Upper lobe of left lung (tissue), 6 donors: ENCODE data around the gene SLC9A9. TPM values are rescaled to one million over a fixed set of nuclear protein-coding genes. Genes with fewer than 3 reads are reported as not detected.

Source experiments
- ATAC-seq, 2 donors: fragments of 200-7000 bp; cut with Tn5 transposase; one replicate each; pipeline ENCODE4 v1.9.1; 2022; ENCODE audit warnings: mild to moderate bottlenecking in 2 of 2, moderate library complexity in 2 of 2; ENCODE audit not compliant: low FRiP score in 2 of 2
- DNase-seq, 2 donors: peaks; one replicate each; pipeline ENCODE4 v3.0.0-alpha.2; 2019 to 2020
- H3K27ac ChIP-seq, 4 donors: fragments of 200-600 bp; sonication (generic); one replicate each; pipeline ENCODE4 v1.5.1; 2016 to 2019
- H3K27me3 ChIP-seq, 4 donors: fragments of 200-600 bp; sonication (generic); one replicate each; pipeline ENCODE4 v1.5.1; 2017 to 2019
- H3K36me3 ChIP-seq, 4 donors: fragments of 200-600 bp; sonication (generic); one replicate each; pipeline ENCODE4 v1.5.1; 2016 to 2019
- H3K4me1 ChIP-seq, 4 donors: fragments of 200-600 bp; sonication (generic); one replicate each; pipeline ENCODE4 v1.5.1; 2018 to 2019
- H3K4me3 ChIP-seq, 4 donors: fragments of 200-600 bp; sonication (generic); one replicate each; pipeline ENCODE4 v1.5.1; 2017 to 2019; ENCODE audit warnings: mild to moderate bottlenecking in 2 of 4, moderate library complexity in 1 of 4
- H3K9me3 ChIP-seq, 4 donors: fragments of 200-600 bp; sonication (generic); one replicate each; pipeline ENCODE4 v1.5.1; 2018 to 2019
- EP300 ChIP-seq, 4 donors: sonication (generic); formaldehyde crosslinking; IDR thresholded peaks; one replicate each; pipeline ENCODE4 v1.5.1; 2017; ENCODE audit warnings: antibody characterized with exemption in 4 of 4, control low read depth in 2 of 4
- POLR2A ChIP-seq, 4 donors: fragments of 450-650 bp; IDR thresholded peaks; one replicate each; pipeline ENCODE4 v1.5.1; 2016 to 2017; ENCODE audit warnings: antibody characterized with exemption in 4 of 4, mild to moderate bottlenecking in 2 of 4
- POLR2AphosphoS5 ChIP-seq, 2 donors: sonication (generic); formaldehyde crosslinking; IDR thresholded peaks; one replicate each; pipeline ENCODE4 v1.5.1; 2017; ENCODE audit warnings: antibody characterized with exemption in 2 of 2
- WGBS, 2 donors: methylation state at CpG; one replicate each; pipeline ENCODE4 v1.1.5; 2017 to 2018; 5-methylcytosine and 5-hydroxymethylcytosine counted together
- total RNA-seq, 6 donors: library from RNA; depleted of rRNA in 4 of 6; stranded (reverse); fragments of >200 nt in 4 of 6; gene quantifications; one replicate each; pipeline versions ENCODE4 v1.1.0 to v1.2.1, GENCODE V29; 2016 to 2021
- TF ChIP-seq, protein P1 (sequence below), 6 experiments: fragments of 450-650 bp in 4 of 6; fragments of 200-600 bp in 2 of 6; sonication (generic) in 2 of 6; IDR thresholded peaks; one replicate each; pipeline ENCODE4 v1.5.1; 2016 to 2019; ENCODE audit warnings: antibody characterized with exemption in 6 of 6
- donor health status: DM: no; HTN: no; CAD: no; lungs with moderate emphysema.
- donor health status: DM: no; HTN: yes; CAD: no; lungs with severe emphysema.

The SLC9A9 gene
- total RNA-seq, 6 donors from 2014 or later = 4.2 to 20.4 (median 8.7) TPM

DNA sequence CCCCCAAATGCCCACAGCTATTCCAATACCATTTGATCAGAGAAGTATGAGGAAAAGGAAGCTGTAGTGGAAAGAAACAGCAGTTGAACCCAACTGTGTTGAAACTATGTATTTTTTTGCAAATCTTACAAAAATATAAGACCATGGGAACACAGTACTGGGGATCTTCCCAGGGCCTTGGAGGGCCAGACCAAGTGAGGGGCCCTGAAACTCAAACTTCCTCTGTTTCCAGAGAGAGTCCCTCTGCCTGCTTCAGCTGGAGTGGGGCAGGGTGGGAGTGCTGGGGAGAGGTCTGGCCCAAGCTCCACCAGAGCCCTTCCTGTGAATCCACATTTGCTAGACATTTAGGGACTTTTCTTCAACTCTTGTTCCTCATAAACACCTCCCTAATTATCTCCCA, 464.8 kb downstream of the SLC9A9 start:
- no peaks in the 10 kb centered on the region for H3K27me3 ChIP-seq
- no peak overlapping the region for H3K4me3 ChIP-seq
- ATAC-seq (no peak), DNase-seq (no peak)
- no peak overlapping the region for H3K27ac ChIP-seq
- H3K36me3 ChIP-seq = no peaks in the 10 kb centered on the region
- TF ChIP-seq POLR2A (IDR thresholded peaks at IDR 0.05) (no peak), POLR2AphosphoS5 (IDR thresholded peaks at IDR 0.05) (no peak), EP300 (IDR thresholded peaks at IDR 0.05) (no peak)
- TF ChIP-seq, protein P1, sequence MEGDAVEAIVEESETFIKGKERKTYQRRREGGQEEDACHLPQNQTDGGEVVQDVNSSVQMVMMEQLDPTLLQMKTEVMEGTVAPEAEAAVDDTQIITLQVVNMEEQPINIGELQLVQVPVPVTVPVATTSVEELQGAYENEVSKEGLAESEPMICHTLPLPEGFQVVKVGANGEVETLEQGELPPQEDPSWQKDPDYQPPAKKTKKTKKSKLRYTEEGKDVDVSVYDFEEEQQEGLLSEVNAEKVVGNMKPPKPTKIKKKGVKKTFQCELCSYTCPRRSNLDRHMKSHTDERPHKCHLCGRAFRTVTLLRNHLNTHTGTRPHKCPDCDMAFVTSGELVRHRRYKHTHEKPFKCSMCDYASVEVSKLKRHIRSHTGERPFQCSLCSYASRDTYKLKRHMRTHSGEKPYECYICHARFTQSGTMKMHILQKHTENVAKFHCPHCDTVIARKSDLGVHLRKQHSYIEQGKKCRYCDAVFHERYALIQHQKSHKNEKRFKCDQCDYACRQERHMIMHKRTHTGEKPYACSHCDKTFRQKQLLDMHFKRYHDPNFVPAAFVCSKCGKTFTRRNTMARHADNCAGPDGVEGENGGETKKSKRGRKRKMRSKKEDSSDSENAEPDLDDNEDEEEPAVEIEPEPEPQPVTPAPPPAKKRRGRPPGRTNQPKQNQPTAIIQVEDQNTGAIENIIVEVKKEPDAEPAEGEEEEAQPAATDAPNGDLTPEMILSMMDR (IDR thresholded peaks at IDR 0.05) = no peak
- no peaks in the 10 kb centered on the region for H3K4me1 ChIP-seq
- no peaks in the 10 kb centered on the region for H3K9me3 ChIP-seq

DNA sequence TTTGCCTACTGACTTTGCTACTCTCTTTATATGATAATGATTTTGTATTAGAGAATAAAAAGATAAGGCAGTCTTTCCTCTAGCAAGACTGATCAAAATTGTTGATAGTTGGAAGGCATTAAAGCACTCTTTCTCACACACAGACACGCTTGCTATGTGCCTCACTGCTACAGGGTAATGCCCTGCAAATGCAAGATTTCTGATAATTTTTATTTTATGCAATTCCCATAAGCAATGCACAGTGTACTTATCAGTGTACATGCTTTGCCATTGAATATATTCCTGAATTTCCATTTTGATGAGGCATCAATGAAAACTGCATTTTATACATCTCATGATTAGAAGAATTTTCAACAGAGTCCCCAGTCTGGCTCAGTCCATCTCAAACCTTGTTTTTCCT, 465.5 kb downstream of the SLC9A9 start:
- H3K36me3 ChIP-seq = no peaks in the 10 kb centered on the region
- H3K9me3 ChIP-seq = no peaks in the 10 kb centered on the region
- no peak overlapping the region for H3K4me3 ChIP-seq
- DNase-seq = no peak
- H3K27me3 ChIP-seq = no peaks in the 10 kb centered on the region
- no peak for TF ChIP-seq POLR2AphosphoS5 (IDR thresholded peaks at IDR 0.05)
- no peaks in the 10 kb centered on the region for H3K4me1 ChIP-seq
- ATAC-seq = no peak
- H3K27ac ChIP-seq = no peak overlapping the region
- WGBS, 2 donors = 85 to 92% methylated on average over 1 of the region's 1 CpG

DNA sequence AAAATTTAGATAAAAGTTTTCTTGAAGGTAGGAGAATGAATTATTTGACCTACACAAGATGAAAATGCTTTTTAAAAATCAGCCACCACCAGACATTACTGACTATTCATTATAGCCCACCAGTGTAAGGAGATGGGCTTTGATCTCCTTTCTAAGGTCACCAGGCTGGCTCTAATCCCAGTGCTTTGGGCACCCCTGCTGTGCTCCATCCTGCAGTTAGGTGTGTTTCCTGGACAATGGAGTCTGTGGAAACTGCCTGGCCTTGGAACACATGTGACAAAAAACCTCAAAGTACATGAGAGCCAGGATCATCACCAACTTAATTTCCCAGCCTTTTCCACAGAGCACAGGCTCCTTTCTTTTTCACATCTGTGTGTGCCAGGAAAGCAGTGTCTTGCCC, 467.8 kb downstream of the SLC9A9 start:
- no peaks in the 10 kb centered on the region for H3K36me3 ChIP-seq
- TF ChIP-seq, protein P1 (IDR thresholded peaks at IDR 0.05) = no peak
- TF ChIP-seq POLR2AphosphoS5 (IDR thresholded peaks at IDR 0.05) (no peak), EP300 (IDR thresholded peaks at IDR 0.05) (no peak), POLR2A (IDR thresholded peaks at IDR 0.05) (no peak)
- H3K27me3 ChIP-seq = no peaks in the 10 kb centered on the region
- ATAC-seq (no peak), DNase-seq (no peak)
- no peak overlapping the region for H3K4me3 ChIP-seq
- H3K27ac ChIP-seq = no peak overlapping the region
- H3K4me1 ChIP-seq = no peaks in the 10 kb centered on the region
- H3K9me3 ChIP-seq = no peaks in the 10 kb centered on the region

DNA sequence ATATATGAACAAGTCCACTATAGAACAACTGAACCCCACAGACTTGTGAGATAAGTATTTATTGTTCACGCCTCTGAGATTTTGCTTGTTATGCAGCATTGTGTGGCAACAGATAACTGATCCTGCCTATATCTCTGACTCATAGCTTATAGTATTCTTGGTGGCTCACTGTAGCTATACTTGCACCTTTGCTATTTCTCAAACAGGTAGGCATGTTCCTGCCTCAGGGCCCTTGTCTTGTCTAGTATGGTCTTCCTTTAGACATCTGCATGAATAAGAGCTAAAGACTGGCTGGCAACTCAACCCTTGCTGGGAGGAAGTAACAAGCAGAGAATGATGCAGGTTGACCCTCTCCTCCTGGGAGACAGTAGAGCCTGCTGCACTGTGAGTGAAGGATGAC, 472.6 kb downstream of the SLC9A9 start:
- Histone ChIP-seq H3K9me3 (no peaks in the 10 kb centered on the region), H3K27me3 (no peaks in the 10 kb centered on the region), H3K36me3 (no peaks in the 10 kb centered on the region), H3K27ac (no peak overlapping the region), H3K4me1 (no peaks in the 10 kb centered on the region), H3K4me3 (no peak overlapping the region)
- ATAC-seq = no peak
- no peak for TF ChIP-seq POLR2AphosphoS5 (IDR thresholded peaks at IDR 0.05)
- TF ChIP-seq, protein P1 (IDR thresholded peaks at IDR 0.05) = no peak
- no peak for TF ChIP-seq EP300 (IDR thresholded peaks at IDR 0.05)
- no peak for TF ChIP-seq POLR2A (IDR thresholded peaks at IDR 0.05)
- DNase-seq = no peak
- 95 to 100% methylated on average over 1 of the region's 1 CpG for WGBS, 2 donors

DNA sequence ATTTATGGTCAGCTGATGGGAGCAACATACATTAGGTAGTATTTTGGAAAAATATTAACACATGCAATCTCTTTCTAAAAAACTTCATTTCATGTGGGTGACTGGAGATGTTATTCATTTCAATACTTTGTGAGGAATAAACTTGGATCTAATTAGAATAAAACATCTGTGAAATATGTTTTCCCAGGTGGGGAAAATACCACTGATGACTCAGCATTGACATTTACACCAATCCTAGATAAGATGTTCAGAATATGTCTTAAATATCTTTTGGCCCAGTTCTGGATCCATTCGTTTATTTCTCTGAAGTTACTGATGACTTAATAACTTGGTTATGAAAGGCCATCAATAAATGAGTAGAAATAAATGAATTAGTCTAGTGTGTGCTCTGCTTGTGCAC, 481.1 kb downstream of the SLC9A9 start:
- no peaks in the 10 kb centered on the region for H3K36me3 ChIP-seq
- WGBS, 2 donors = 63 to 66% methylated on average over 1 of the region's 1 CpG
- H3K9me3 ChIP-seq = no peaks in the 10 kb centered on the region
- H3K27ac ChIP-seq = no peak overlapping the region
- H3K4me3 ChIP-seq = no peak overlapping the region
- ATAC-seq (no peak), DNase-seq (no peak)
- H3K4me1 ChIP-seq = no peaks in the 10 kb centered on the region
- no peaks in the 10 kb centered on the region for H3K27me3 ChIP-seq
- TF ChIP-seq, protein P1 (IDR thresholded peaks at IDR 0.05) = no peak
- TF ChIP-seq POLR2AphosphoS5 (IDR thresholded peaks at IDR 0.05) = no peak
- TF ChIP-seq POLR2A (IDR thresholded peaks at IDR 0.05) = no peak
- TF ChIP-seq EP300 (IDR thresholded peaks at IDR 0.05) = no peak
